WTC11 (cell line): ENCODE measurements around the gene SSTR1. TPM values are rescaled to one million over a fixed set of nuclear protein-coding genes. Genes with fewer than 3 reads are reported as not detected.
A peak's percentile ranks its signal among the peaks of the same experiment; 100 is the strongest.

Source experiments
- CBFB ChIP-seq: sonication (generic); formaldehyde crosslinking; IDR thresholded peaks from 2 replicates; pipeline ENCODE4 v1.8.1; 2022; ENCODE audit warnings: mild to moderate bottlenecking, low read depth, missing genetic modification reagents
- CREM ChIP-seq: sonication (generic); formaldehyde crosslinking; IDR thresholded peaks from 2 replicates; pipeline ENCODE4 v1.8.1; 2022; ENCODE audit warnings: mild to moderate bottlenecking, missing genetic modification reagents, moderate library complexity
- ELF4 ChIP-seq: sonication (generic); formaldehyde crosslinking; IDR thresholded peaks from 2 replicates; pipeline ENCODE4 v1.8.1; 2022; ENCODE audit warnings: low read depth, mild to moderate bottlenecking, moderate library complexity, missing genetic modification reagents
- GRHL2 ChIP-seq: fragments of 250-450 bp; sonication (Bioruptor Pico); IDR thresholded peaks from 2 replicates; pipeline ENCODE4 v1.8.0; 2022; ENCODE audit warnings: mild to moderate bottlenecking, moderate library complexity; ENCODE audit not compliant: insufficient replicate concordance, severe bottlenecking
- HMGA2 ChIP-seq: fragments of 250-450 bp; sonication (Bioruptor Pico); IDR thresholded peaks from 2 replicates; pipeline ENCODE4 v1.4.0; 2021; ENCODE audit warnings: mild to moderate bottlenecking, moderate library complexity
- IRF2 ChIP-seq: sonication (generic); formaldehyde crosslinking; IDR thresholded peaks from 2 replicates; pipeline ENCODE4 v1.8.0; 2022; ENCODE audit warnings: low read depth, missing genetic modification reagents, borderline replicate concordance
- MLX ChIP-seq: sonication (generic); formaldehyde crosslinking; IDR thresholded peaks from 2 replicates; pipeline ENCODE4 v1.8.1; 2023; ENCODE audit warnings: mild to moderate bottlenecking, missing genetic modification reagents, moderate library complexity
- NR1H2 ChIP-seq: sonication (generic); formaldehyde crosslinking; IDR thresholded peaks from 2 replicates; pipeline ENCODE4 v1.9.0; 2021; ENCODE audit warnings: mild to moderate bottlenecking, moderate library complexity, missing genetic modification reagents
- NR2C2 ChIP-seq: sonication (generic); formaldehyde crosslinking; IDR thresholded peaks from 2 replicates; pipeline ENCODE4 v1.8.0; 2022; ENCODE audit warnings: mild to moderate bottlenecking, missing genetic modification reagents
- OVOL2 ChIP-seq: fragments of 250-450 bp; sonication (Bioruptor Pico); IDR thresholded peaks from 2 replicates; pipeline ENCODE4 v1.9.0; 2021; ENCODE audit warnings: mild to moderate bottlenecking, borderline replicate concordance
- PRDM15 ChIP-seq: sonication (generic); formaldehyde crosslinking; IDR thresholded peaks from 2 replicates; pipeline ENCODE4 v1.8.0; 2022; ENCODE audit warnings: missing genetic modification reagents
- SMAD3 ChIP-seq: sonication (generic); formaldehyde crosslinking; IDR thresholded peaks from 2 replicates; pipeline ENCODE4 v1.8.0; 2022; ENCODE audit warnings: missing genetic modification reagents, mild to moderate bottlenecking, borderline replicate concordance
- SMAD4 ChIP-seq: sonication (generic); formaldehyde crosslinking; IDR thresholded peaks from 2 replicates; pipeline ENCODE4 v1.8.0; 2022; ENCODE audit warnings: mild to moderate bottlenecking, missing genetic modification reagents
- SOX15 ChIP-seq: fragments of 250-450 bp; sonication (Bioruptor Pico); IDR thresholded peaks from 2 replicates; pipeline ENCODE4 v1.9.0; 2021; ENCODE audit warnings: mild to moderate bottlenecking
- SP1 ChIP-seq: sonication (generic); formaldehyde crosslinking; conservative IDR thresholded peaks from 2 replicates; pipeline ENCODE4 v1.8.1; 2022; ENCODE audit warnings: missing genetic modification reagents
- ZNF138 ChIP-seq: sonication (generic); formaldehyde crosslinking; conservative IDR thresholded peaks from 2 replicates; pipeline ENCODE4 v1.8.1; 2022; ENCODE audit warnings: mild to moderate bottlenecking, moderate library complexity, missing genetic modification reagents
- ZNF232 ChIP-seq: sonication (generic); formaldehyde crosslinking; IDR thresholded peaks from 2 replicates; pipeline ENCODE4 v1.8.0; 2022; ENCODE audit warnings: mild to moderate bottlenecking, missing genetic modification reagents
- ZNF263 ChIP-seq: sonication (generic); formaldehyde crosslinking; IDR thresholded peaks from 2 replicates; pipeline ENCODE4 v1.8.1; 2022; ENCODE audit warnings: low read depth, mild to moderate bottlenecking, moderate library complexity, missing genetic modification reagents
- ZNF423 ChIP-seq: fragments of 250-450 bp; sonication (Bioruptor Pico); IDR thresholded peaks from 2 replicates; pipeline ENCODE4 v2.1.2; 2022; ENCODE audit warnings: mild to moderate bottlenecking, moderate library complexity
- ZNF512 ChIP-seq: sonication (generic); formaldehyde crosslinking; IDR thresholded peaks from 2 replicates; pipeline ENCODE4 v1.8.1; 2022; ENCODE audit warnings: missing genetic modification reagents, borderline replicate concordance
- ZSCAN18 ChIP-seq: fragments of 250-450 bp; sonication (Bioruptor Pico); IDR thresholded peaks from 2 replicates; pipeline ENCODE4 v2.1.2; 2022; ENCODE audit warnings: mild to moderate bottlenecking, moderate library complexity
- total RNA-seq: library from RNA; stranded (reverse); gene quantifications from 3 replicates; pipeline ENCODE4 v1.2.3, GENCODE V29; 2021
- TF ChIP-seq, protein P1 (sequence below): fragments of 250-450 bp; sonication (Bioruptor Pico); IDR thresholded peaks from 2 replicates; pipeline ENCODE4 v1.9.0; 2021; ENCODE audit warnings: mild to moderate bottlenecking, borderline replicate concordance
- TF ChIP-seq, protein P2 (sequence below): fragments of 250-450 bp; sonication (Bioruptor Pico); IDR thresholded peaks from 2 replicates; pipeline ENCODE4 v1.9.0; 2021; ENCODE audit warnings: mild to moderate bottlenecking

Gene SSTR1
- total RNA-seq, 1 experiment from 2014 or later, result 1.7 TPM

DNA sequence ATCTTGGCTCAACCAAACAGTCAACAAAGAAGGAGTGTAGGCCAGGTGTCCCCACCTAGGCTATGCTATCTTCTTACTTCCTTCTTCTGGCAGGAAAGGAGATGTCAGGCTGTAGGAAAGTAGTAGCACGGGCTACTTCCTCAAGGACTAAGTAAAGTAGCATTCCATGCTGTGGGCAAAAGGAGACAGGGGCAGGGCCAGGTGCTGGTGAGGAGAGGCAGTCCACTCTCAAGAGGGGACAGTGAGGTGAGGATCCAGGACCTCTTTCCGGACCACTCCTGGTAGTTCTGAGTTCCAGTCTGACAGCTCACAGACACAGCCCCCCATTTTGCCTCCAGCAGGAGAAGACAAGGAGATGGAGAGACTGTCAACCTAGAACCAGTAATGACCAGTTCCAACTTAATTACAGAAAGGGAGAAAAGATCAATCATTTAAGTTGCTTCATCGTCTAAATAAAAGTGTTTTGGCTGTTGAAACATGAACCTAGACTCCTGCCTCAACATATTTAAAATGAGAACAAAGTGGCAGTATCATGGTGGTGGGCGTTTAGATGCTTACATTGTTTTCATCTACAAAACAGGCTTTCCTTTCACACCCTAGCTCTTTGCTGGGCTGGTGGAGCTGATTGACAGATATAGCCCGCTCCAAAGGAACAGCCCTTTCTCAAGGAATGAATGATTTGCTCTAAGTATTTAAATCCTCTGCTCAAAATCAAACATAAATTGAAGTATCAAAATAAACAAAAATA is 5.1 kb upstream of the SSTR1 start (continued):
- TF ChIP-seq, protein P1, sequence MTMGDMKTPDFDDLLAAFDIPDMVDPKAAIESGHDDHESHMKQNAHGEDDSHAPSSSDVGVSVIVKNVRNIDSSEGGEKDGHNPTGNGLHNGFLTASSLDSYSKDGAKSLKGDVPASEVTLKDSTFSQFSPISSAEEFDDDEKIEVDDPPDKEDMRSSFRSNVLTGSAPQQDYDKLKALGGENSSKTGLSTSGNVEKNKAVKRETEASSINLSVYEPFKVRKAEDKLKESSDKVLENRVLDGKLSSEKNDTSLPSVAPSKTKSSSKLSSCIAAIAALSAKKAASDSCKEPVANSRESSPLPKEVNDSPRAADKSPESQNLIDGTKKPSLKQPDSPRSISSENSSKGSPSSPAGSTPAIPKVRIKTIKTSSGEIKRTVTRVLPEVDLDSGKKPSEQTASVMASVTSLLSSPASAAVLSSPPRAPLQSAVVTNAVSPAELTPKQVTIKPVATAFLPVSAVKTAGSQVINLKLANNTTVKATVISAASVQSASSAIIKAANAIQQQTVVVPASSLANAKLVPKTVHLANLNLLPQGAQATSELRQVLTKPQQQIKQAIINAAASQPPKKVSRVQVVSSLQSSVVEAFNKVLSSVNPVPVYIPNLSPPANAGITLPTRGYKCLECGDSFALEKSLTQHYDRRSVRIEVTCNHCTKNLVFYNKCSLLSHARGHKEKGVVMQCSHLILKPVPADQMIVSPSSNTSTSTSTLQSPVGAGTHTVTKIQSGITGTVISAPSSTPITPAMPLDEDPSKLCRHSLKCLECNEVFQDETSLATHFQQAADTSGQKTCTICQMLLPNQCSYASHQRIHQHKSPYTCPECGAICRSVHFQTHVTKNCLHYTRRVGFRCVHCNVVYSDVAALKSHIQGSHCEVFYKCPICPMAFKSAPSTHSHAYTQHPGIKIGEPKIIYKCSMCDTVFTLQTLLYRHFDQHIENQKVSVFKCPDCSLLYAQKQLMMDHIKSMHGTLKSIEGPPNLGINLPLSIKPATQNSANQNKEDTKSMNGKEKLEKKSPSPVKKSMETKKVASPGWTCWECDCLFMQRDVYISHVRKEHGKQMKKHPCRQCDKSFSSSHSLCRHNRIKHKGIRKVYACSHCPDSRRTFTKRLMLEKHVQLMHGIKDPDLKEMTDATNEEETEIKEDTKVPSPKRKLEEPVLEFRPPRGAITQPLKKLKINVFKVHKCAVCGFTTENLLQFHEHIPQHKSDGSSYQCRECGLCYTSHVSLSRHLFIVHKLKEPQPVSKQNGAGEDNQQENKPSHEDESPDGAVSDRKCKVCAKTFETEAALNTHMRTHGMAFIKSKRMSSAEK (CRISPR knock-in tag), result peak; percentile 97
- peak; percentile 84; the same call in 1 of the 2 replicates for TF ChIP-seq SMAD3 (CRISPR knock-in tag)
- no peak for TF ChIP-seq MLX (CRISPR knock-in tag)
- no peak for TF ChIP-seq CREM (CRISPR knock-in tag)
- no peak for TF ChIP-seq SMAD4 (CRISPR knock-in tag)
- TF ChIP-seq HMGA2 (CRISPR knock-in tag), result no peak
- 0 out of 2 replicates have a peak, but pooled peaks have one; percentile 20 for TF ChIP-seq NR2C2 (CRISPR knock-in tag)
- peak; percentile 70 for TF ChIP-seq SP1 (CRISPR knock-in tag)
- TF ChIP-seq PRDM15, result no peak
- TF ChIP-seq IRF2 (CRISPR knock-in tag), result no peak
- TF ChIP-seq GRHL2 (CRISPR knock-in tag), result no peak
- no peak for TF ChIP-seq NR1H2 (CRISPR knock-in tag)
- TF ChIP-seq ZNF512, result no peak; the same call in 1 of the 2 replicates
- TF ChIP-seq OVOL2, result no peak
- peak; percentile 92 for TF ChIP-seq ZNF138 (CRISPR knock-in tag)
- TF ChIP-seq ZSCAN18 (CRISPR knock-in tag), result peak; percentile 87; the same call in 1 of the 2 replicates
- TF ChIP-seq ZNF423, result no peak; the same call in 1 of the 2 replicates
- TF ChIP-seq ZNF263 (CRISPR knock-in tag), result no peak
- TF ChIP-seq, protein P2, sequence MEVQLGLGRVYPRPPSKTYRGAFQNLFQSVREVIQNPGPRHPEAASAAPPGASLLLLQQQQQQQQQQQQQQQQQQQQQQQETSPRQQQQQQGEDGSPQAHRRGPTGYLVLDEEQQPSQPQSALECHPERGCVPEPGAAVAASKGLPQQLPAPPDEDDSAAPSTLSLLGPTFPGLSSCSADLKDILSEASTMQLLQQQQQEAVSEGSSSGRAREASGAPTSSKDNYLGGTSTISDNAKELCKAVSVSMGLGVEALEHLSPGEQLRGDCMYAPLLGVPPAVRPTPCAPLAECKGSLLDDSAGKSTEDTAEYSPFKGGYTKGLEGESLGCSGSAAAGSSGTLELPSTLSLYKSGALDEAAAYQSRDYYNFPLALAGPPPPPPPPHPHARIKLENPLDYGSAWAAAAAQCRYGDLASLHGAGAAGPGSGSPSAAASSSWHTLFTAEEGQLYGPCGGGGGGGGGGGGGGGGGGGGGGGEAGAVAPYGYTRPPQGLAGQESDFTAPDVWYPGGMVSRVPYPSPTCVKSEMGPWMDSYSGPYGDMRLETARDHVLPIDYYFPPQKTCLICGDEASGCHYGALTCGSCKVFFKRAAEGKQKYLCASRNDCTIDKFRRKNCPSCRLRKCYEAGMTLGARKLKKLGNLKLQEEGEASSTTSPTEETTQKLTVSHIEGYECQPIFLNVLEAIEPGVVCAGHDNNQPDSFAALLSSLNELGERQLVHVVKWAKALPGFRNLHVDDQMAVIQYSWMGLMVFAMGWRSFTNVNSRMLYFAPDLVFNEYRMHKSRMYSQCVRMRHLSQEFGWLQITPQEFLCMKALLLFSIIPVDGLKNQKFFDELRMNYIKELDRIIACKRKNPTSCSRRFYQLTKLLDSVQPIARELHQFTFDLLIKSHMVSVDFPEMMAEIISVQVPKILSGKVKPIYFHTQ, result peak; percentile 98
- TF ChIP-seq ELF4 (CRISPR knock-in tag), result no peak
- no peak; the same call in 1 of the 2 replicates for TF ChIP-seq CBFB
- no peak for TF ChIP-seq SOX15 (CRISPR knock-in tag)
- peak; percentile 85; the same call in 1 of the 2 replicates for TF ChIP-seq ZNF232 (CRISPR knock-in tag)
